Umbilical cord (tissue), 2 donors: ENCODE data around the gene ARFGEF3. TPM values are rescaled to one million over a fixed set of nuclear protein-coding genes. Genes with fewer than 3 reads are reported as not detected.
"Not testable (repeated sequence)": the region's sequence is repeated elsewhere in the genome, so short reads cannot be mapped to it uniquely, and the experiment has no call there.

ENCODE experiments used
- DNase-seq: peaks from one replicate; pipeline ENCODE4 v3.0.0-alpha.2; 2015; ENCODE audit warnings: low spot score
- total RNA-seq: library from RNA; depleted of rRNA; stranded (reverse); fragments of >200 nt; gene quantifications from one replicate; pipeline ENCODE4 v1.2.3, GENCODE V29; 2014; ENCODE audit warnings: low replicate concordance; ENCODE audit not compliant: insufficient read depth

The ARFGEF3 gene
- total RNA-seq, 1 donor from 2014 or later: 4.6 TPM

- DNase-seq: peak; percentile 40
Observed at GRCh38 chr6:138346302-138347195, 184.8 kb downstream of the ARFGEF3 start.

GRCh38 chr6:138347864-138348263 is 186.1 kb downstream of the ARFGEF3 start:
- no peak for DNase-seq

GRCh38 chr6:138349891-138350290 is 188.2 kb downstream of the ARFGEF3 start:
- no peak for DNase-seq

DNA sequence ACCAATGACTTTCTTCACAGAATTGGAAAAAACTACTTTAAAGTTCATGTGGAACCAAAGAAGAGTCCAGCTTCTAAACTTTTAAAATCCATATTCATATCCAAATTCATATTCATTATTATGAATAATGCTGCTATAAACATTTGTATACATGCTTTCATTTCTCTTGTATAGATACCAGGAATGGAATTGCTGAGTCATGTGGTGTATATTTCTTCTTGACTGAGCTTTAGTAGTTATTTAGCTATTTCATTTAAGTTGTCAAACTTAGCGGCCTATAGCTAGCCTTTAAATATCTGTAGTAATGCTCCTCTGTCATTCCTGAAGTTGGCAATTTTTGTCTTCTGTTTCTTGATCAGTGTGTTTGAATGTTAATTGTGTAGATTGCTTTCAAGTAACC is 196.2 kb downstream of the ARFGEF3 start:
- DNase-seq: no peak

GRCh38 chr6:138368684-138369083 is 206.9 kb downstream of the ARFGEF3 start:
- not testable (repeated sequence) for DNase-seq

DNA sequence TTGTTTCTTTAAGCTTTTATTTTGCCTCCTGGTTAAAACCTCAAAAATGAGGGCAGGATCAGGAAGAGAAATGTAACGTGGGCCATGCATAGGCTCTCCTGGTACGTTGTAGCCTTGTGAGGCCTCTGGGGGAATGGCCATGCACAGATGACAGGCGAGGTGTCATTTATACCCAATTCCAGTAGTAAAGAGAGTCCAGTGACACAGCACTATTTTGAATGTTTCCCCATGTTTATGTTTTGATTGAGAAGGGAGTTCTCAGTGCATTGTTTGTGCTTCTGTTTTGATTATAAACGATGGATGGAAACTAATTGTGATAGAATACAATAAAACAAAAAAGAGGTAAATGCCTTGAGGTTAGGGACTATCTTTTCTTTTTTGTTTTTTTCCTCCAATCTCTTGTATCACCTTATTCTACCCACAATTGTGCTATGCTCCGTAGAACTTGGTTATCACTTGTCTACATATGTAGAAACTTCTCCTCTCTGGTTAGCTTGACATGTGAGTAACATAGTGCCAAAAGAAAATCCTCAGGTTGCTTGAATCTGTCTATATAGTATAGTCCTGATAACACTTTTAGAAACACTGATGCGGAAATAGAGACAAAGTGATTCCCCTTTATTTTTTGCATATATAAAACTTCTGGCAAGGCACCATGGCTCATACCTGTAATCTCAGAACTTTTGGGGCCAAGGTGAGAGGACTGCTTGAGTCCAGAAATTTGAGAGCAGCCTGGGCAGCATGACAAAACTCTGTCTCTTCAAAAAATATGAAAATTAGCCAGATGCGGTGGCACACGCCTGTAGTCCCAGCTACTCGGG is 209.1 kb downstream of the ARFGEF3 start:
- DNase-seq: no peak

DNA sequence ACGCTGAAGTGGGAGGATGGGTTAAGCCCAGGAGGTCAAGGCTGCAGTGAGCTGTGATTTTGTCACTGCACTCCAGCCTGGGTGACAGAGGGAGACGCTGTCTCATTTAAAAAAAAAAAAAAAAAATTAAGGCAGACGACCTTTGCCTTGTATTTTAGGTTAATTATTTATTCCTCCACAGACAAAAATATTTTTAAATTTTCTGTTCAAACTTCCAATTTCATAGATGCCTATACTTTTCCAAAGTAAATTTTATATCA is 209.6 kb downstream of the ARFGEF3 start:
- DNase-seq: no peak

DNA sequence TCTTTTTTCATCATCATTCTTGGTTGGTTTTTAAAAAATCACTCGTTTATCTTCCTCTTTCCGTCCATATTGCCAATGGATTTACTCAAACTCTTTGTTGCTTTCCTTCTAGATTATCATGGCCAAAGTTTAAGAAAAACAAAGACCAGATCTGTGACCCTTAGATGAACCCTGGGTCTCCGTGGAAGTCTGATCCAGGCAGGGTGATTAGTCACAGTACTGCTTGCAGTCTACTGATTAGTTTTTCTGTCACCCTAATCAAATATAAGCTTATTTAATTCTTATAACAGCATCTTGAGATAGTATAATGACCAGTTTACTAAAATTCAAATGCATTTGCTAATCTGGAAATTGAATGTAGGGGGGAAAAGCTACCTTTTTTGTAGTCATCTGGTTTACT is 210.0 kb downstream of the ARFGEF3 start:
- DNase-seq: peak; percentile 36

DNA sequence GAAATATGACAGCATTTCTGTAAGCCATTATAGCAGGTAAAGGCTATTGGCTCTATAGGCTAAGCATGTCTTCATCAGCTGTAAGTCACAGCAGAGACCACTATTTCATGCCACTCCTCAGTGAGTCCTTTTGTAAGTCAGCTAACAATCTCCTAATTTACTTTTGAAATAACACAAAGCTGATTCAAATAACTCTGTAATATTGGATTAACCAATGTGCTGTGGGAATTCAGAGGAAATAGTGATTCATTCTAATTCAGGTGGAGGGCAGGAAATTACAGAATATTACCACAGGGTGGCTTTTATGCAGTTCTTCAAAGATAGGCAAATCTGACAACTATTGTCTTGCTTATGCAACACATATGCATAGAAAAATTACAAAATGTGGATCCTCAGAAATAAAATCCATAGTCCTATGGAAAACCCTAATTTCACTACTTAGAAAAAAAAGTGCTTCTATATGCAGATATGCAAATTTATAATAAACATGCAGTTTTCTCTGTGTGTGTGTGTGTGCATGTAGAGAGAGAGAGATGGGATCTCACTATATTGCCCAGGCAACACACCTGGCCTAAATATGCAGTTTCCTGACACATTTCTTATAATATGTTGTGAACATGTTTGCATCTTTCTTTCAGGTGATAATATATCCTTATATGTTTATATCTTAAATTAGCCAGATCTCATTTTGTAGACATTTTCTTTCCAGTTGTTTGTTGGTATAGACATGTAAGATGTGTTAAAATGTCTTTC is 211.1 kb downstream of the ARFGEF3 start:
- DNase-seq: no peak

DNA sequence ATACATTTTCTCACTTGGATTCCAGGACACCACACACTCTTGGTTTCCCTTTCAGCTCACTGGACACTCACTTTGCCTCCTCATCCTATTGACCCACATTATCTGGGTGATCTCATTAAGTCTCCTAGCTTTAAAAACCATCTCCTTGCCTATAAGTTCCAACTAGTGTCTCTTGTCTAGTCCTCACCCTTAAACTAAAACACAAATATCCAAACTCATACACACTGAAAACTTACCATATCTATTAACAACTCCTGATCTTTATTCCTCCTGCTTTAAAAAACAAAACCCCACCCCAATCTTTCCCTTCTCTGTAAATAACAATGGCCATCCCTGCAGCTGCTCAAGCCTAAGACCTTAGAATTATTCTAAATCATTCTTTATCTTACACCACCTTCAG is 212.5 kb downstream of the ARFGEF3 start:
- DNase-seq: no peak

DNA sequence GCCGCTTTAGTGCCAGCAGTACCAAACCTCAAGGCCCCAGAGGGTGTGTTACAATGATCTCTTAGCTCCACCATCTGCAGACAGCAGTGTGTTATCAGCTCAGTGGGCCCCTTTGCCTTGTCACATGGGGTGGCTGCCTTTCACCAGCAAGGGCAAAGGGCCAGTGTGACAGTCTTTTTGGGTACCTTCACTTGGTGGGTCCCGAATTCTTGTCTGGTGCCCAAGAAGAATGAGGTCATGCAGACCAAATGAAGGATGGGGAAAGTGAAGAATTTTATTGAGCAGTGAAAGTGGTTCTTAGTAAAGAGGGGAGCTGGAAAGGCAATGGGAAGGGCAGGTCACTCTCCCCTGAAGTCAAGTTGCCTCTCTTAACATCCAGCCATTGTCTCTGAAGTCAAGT is 213.1 kb downstream of the ARFGEF3 start:
- no peak for DNase-seq

DNA sequence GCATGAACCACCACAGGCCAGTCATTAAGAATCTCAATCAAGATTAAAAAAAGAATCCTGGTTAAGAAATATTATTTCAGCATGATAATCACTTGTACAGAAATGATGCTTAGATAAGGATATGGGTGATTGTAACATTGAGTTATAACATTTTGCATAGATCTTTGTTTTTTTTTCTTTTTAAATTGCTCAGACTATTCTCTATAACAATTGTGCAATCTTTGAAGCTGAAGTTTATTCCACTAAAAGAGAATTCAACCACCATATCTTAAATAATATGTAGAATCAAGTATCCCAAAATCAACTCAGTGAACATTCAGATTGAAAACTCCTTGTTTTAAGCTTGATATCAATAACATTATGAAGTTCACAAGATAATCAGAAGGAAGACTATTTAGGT is 215.3 kb downstream of the ARFGEF3 start:
- no peak for DNase-seq

GRCh38 chr6:138377844-138378243 is 216.1 kb downstream of the ARFGEF3 start, which contains the start of gene SMIM28:
Gene SMIM28 (plus strand): TSS chr6:138377905. CDS start chr6:138378073, 168 bp downstream.
- no peak for DNase-seq

DNA sequence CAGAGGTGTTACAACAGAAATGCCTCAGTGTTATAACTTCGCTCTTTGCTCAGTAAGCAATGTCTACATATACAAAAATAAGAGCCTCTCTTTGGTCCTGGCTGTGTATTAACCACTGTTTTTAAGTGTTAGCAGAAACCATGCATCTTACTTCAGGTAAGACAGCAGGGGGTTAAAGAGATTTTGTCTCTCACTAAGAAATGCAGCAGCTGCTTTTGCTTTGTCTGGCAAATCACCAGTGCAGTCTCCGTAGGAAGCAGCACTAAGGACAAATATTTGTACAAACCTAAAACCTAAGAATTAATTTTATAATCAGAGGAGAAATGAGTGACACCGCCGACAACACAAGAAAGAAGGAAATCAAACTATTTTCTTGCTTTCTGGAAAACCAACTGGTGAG is 216.7 kb downstream of the ARFGEF3 start:
- DNase-seq: no peak

DNA sequence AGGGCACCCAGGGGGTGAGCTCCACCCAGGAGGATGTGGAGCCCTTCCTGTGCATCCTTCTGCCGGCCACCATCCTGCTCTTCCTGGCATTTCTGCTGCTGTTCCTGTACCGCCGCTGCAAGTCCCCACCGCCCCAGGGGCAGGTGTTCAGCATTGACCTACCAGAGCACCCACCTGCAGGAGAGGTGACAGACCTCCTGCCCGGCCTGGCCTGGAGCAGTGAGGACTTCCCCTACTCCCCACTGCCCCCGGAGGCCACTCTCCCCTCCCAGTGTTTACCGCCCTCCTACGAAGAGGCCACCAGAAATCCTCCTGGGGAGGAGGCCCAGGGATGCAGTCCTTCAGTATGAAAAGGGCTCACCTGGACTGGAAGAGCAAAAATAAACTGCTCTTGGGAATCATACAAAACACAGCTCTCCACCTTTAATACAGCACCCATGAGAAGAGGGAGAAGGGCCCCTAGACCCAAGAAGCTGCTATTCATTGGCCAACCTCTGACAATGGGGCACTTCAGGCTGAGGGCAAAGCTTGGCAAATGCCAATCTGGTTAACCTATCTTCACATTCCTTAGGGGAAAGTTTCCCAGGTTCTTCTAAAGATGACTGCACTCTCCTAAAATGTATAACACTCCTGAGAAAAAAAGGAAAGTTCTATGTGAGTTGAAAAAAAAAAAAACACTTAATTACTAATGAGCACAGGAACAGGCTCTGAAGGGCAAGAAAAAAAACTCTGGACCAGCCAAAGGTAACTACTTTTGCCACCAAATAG is 220.9 kb downstream of the ARFGEF3 start:
- DNase-seq: no peak

GRCh38 chr6:138383776-138384175 is 222.0 kb downstream of the ARFGEF3 start:
- DNase-seq: no peak

GRCh38 chr6:138386897-138387296 is 225.2 kb downstream of the ARFGEF3 start:
- DNase-seq: no peak

- DNase-seq: no peak
Observed at GRCh38 chr6:138387577-138388368, 226.0 kb downstream of the ARFGEF3 start.

- DNase-seq: peak; percentile 7
Observed at GRCh38 chr6:138389551-138389950, 227.8 kb downstream of the ARFGEF3 start.
